ENCODE measurements around the gene MCF2L2.

The MCF2L2 gene

DNA sequence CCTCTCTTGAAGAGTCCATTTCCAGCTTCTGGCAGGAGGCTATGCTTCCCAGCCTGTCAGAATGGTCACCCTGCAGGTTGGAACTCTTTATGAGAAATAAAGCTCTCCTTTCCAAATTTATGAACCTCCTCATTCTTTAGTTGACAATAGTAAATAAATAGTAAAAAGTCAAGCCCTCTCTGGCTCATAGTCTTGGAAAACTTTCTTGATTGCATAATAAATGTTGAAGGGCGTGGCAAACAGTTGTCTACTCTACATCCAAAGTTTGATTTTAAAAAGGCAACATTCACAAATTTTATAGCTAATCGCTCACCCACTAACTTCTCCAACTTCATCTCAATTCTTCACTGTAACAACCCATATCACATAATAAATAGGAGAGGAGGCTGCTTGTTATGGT lies 58.8 kb downstream of the MCF2L2 start:
- no peak for DNase-seq (ENCODE audit: low spot score)

DNA sequence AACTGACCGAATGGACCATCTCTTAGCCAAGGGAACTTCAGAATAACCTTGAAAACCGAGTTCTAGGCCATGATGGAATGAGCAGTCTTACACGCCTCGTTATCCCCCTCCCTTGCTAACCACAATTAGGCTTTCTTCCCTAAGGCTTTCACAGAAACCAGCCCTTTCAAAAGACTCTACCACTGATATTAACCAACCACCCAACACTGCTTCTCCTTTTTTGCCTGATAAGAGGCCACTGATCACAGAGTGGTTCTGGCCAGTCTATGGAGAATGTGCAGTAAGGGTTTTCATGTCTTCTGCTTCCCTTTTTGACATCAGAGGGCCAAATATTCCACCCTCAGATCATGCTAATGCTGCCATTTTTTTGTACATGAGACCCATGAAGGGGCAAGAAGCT lies 59.3 kb downstream of the MCF2L2 start:
- no peak for DNase-seq (ENCODE audit: low spot score)

DNA sequence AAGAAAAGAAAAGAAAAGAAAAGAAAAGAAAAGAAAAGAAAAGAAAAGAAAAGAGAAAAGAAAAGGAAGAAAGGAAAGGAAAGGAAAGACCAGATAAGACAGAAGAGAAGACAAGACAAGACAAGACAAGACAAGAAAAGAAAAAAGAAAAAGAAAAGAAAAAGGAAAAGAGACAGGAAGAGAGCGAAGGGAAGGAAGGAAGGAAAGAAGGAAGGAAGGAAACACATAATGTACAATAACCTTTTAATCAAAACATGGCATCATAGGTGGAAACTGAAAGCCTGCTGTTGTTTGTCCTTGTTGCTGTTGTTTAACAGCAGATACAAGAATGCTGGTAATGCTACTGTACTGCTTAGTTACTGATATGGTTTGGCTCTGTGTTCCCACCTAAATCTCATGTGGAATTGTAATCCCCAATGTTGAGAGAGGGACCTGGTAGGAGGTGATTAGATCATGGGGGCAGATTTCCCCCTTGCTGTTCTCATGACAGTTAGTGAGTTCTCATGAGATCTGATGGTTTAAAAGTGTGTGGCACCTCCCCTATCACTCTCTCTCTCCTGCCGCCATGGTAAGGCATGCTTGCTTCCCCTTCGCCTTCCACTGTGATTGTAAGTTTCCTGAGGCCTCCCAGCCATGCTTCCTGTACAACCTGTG lies 67.3 kb downstream of the MCF2L2 start:
- DNase-seq (ENCODE audit: low spot score) = no peak

DNA sequence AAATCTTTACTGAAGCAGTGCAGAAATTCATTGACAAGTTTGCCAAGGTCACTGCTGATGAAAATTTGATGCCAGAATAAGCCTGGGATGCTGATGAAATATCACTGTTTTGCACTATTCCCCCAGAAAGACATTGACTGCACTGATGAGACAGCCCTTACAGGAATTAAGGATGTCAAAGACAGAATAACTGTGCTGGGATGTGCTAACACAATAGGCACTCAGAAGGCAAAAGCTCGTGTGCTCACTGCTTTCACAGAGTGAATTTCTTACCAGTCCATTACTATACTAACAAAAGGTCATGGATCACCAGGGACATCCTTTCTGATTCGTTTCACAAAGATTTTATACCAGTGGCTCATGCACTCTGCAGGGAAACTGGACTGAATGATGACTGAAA lies 69.4 kb downstream of the MCF2L2 start:
- DNase-seq (ENCODE audit: low spot score) = no peak

DNA sequence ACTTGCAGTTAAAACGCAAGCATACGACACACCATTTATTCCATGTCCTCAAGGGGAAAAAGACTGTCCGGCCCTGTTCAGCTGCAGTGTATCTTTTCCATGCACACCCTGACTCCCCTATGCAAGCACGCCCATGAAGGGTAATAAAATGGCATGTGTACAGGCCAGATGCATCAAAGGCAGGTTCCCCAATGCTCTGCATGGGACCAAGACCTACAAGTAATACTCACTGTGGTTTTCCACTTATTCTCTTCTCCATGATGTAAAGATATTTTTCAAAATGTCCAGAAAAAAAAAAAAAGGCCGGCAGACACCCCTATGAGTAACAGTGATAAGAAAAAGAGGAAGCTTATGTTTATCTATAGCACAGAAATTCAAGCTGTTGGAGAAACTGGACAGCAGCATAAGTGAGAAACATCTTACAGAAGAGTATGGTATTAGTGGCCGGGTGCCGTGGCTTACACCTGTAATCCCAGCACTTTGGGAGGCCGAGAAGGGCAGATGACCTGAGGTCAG lies 70.8 kb downstream of the MCF2L2 start:
- no peak for DNase-seq (ENCODE audit: low spot score)

DNA sequence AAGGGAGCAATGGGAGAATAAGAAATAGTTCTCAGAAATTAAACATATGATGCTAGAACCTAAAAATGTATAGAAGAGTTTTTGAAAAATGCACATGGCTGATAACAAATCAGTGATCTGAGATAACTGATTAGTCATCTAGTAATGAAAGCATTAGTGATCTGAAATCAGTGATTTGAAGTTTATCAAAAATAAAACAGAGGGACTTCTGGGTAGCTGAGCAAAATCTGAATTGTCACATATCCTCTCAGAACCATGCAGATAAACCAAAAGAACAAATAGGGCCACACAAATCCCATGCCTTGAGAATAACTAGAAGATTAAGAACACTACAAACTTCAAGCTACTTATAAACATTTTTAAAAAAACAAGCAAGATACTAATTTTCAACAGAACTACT lies 71.5 kb downstream of the MCF2L2 start:
- DNase-seq (ENCODE audit: low spot score) = no peak

- no peak for DNase-seq (ENCODE audit: low spot score)
Observed at GRCh38 chr3:183354874-183355273, 73.5 kb downstream of the MCF2L2 start.

GRCh38 chr3:183354325-183354831 lies 74.0 kb downstream of the MCF2L2 start:
- no peak for DNase-seq (ENCODE audit: low spot score)

- no peak for DNase-seq (ENCODE audit: low spot score)
Observed at GRCh38 chr3:183353421-183353820, 75.0 kb downstream of the MCF2L2 start.

DNA sequence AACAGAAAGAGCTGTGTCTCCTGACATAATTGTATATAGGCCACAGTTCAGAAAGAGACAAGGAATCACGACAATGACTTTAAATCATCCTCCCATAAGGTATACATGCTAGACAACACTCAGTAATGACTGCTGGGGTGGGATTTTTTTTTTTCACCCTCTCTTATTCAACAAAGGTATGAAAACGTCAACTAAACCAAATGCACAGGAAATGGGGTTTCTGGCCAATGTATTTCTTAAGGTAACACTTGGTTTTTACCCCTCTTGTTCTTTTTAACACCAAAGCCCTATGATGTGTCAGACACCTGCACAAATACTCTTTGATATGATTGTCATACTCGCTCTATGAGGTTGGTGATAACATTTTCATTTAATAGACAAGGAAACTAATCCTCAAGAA lies 78.3 kb downstream of the MCF2L2 start:
- DNase-seq (ENCODE audit: low spot score) = no peak

DNA sequence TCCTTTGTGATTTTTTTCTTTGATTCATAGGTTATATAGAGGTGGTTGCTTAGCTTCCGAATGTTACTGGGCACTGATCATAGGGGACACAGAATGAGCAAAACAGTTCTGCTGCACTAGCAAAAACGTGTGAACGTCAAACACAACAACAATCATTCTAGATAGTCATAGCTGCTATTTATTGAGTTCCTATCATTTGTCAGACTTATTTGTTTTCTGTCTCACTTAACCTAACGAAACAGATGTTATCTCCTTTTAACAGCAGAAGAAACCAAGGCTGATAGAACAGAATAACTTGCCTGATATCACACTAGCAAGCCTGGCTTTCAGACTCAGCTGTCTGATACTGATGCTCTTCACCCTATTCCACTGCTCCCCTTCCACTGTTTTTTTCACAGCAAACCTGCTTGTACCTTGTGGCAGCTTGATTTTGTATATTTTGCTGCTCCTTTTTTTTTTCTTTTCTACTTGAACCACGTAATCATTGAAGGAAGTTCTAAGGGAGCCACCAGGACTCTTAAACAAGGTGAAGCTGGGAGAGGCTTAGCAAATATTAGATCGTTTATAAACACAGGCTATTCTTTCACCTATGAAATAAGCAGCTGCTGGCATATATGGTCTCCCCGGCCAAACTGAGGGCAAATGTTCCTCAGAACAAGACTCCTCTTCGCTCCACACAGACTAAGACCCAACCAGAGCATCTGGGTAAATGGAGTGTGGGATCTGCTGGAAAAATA lies 78.8 kb downstream of the MCF2L2 start:
- DNase-seq (ENCODE audit: low spot score) = no peak

DNA sequence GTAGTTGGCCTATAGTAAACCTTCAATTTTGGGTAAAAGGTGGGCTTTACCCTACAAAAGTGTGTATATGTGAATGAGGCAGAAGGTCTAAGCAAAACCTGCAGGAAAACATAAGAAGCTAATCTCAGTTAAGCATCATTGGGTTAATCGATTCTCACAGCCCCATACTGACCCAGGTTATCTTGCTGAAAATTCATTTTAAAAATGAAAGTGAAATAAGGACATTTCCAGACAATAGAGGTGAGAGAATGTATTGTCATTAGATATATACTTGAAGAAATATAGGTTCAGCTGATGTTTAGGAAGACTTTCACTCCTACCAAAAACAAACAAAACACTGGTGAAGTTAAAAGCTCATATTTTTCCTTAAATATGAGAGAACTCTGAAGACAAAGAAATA lies 85.6 kb downstream of the MCF2L2 start:
- DNase-seq (ENCODE audit: low spot score) = no peak

DNA sequence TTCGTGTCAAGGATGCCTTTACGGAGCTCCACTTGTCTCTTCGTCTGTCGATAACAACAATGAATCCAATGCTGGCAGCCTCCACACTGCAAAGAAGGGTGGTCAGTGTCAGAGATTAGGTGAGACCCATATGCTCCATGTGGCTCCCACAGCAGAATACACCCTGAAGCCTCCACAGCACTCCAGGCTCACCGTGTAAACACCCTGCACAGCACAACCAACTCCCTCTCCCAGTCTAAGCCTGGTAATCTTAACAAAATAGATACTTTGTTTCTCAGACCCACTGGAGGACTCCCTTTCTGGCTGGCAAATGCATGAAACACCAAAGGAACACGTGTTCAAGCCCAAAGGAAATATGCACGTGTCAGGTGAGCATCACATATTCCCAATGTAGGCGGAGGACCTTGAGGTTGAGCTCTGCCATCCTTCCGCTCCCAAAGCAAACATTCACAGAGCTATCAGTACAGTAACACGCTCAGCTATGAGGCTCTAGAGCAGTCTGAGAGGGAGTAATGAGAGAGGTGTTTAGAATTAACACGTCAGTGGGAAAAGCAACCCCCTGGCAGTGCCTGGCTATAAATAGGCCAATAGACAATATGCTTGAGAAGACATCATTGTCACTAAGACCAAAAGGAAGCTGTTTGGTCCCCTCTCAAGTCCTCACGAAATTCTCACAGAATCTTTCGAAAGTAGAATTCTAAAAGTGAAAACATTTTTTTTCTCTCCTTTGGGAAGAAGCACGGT lies 86.7 kb downstream of the MCF2L2 start:
- no peak for DNase-seq (ENCODE audit: low spot score)

DNA sequence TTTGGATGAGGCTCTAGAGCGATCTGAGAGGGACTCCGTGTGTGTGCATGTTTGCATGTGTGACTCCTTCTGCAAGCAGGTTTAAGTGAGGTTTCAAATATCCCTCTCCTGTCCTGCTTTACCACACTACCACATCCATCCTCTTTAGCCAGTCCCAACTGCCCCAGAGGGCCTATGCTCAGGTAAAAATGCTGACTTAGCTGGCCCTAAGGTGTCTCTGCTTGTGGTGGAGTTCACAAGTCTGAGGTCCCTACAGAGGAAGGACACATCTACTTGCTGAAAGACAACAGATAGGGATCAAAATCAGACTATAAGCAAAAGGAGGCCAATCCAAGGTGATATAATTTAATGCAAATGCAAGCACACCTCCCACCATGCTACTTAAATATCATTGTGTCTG lies 88.2 kb downstream of the MCF2L2 start:
- DNase-seq (ENCODE audit: low spot score) = no peak

DNA sequence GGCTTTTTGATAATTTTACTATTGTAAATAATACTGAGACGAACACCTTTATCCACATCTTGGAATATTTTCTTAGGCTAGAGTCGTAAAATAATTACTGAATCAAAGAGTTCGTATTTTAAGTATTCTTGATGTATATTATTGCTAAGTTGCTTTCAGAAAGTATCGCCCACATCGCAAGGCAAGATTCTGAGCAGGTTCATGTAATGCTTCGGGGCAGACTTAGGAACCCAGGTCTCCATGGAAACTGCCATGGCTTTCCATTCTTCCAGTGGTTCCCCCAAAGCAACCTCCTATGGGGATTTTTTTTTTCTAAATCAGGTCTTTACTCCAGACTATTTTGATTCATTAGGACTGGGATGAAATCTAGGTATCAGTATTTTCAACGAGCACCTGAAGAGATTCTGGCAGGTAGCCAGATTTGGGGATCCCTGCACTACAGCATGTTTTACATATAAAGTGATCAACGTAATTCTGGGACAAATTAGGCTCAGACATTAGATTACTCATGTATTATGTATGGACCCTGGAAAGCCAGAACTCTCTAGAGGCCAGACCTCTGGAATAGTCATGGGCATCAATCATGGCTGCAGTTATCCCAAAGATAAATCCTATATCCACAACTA lies 88.8 kb downstream of the MCF2L2 start:
- DNase-seq (ENCODE audit: low spot score) = no peak

- no peak for DNase-seq (ENCODE audit: low spot score)
Observed at GRCh38 chr3:183338520-183338919, 89.9 kb downstream of the MCF2L2 start.

GRCh38 chr3:183332487-183332886 lies 95.9 kb downstream of the MCF2L2 start:
- DNase-seq (ENCODE audit: low spot score) = no peak

DNA sequence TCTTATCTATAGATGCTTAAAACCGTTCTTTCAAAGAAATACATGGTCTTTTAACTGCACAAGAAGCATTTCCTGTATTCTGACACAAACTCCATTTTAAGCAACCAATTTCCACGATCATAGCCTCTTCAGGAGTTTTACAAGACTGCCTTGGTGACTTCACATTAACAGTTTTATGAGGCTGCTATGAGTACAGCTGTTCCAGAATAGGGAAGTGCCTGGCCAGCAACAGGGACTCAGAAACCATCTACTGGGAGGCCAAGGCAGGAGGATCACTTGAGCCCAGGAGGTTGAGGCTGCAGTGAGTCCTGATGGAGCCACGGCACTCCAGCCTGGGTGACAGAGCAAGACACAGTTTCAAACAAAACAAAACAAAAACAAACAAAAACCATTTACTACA lies 96.9 kb downstream of the MCF2L2 start:
- no peak for DNase-seq (ENCODE audit: low spot score)

DNA sequence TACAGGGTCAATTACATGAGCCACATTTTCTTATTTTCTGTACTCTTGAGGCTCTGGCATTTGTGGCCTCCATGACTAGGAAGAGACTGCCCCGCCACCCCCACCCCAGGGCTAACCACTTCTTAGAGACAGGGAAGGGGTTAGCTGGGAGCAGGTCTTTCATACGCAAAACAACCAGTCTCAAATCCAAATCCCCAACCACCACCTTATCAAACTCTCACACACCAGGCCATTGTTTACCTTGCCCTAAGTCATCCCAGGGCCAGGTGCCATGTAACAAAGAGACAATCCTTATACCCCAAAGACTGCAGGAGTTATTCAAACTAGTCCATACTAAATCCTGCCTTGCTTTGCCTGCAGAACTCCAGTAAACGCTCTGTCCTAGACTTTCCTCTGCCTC lies 97.5 kb downstream of the MCF2L2 start:
- DNase-seq (ENCODE audit: low spot score) = no peak

DNA sequence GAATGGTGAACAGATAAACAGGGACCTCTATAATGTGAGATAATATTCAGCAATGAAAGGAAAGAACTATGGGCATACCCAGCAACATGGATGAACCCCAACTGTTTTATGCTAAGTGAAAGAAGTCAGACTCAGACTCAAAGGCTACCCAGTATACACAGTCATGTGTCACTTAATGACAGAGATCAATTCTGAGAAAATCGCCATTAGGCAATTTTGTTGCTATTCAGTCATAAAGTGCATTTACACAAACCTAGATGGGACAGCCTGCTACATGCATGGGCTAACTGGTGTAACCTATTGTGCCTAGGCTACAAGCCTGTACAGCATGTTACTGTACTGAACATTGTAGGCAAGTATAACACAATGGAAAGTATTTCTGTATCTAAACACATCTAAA lies 98.9 kb downstream of the MCF2L2 start:
- no peak for DNase-seq (ENCODE audit: low spot score)

GRCh38 chr3:183328823-183329222 lies 99.6 kb downstream of the MCF2L2 start:
- no peak for DNase-seq (ENCODE audit: low spot score)

DNA sequence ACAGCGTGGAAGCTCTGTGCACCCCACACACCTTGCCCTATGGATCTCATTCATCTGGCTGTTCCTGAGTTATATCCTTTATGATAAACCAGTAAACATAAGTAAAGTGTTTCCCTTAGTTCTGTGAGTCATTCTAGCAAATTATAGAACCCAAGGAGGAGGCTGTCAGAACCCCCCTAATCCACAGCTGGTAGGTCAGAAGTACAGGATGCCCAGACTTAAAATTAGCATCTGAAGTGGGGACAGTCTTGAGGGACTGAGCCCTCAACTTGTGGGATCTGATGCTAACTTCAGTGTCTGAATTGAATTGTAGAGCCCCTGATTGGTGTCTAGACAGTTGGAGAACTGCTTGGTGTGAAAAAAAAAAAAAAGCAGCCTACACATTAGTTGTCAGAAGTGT lies 100.3 kb downstream of the MCF2L2 start:
- no peak for DNase-seq (ENCODE audit: low spot score)
